ENCODE results near the gene SFXN5.

GRCh38 chr2:73095910-73096309 lies 24.4 kb upstream of the SFXN5 start:
- TF ChIP-seq, protein P1, sequence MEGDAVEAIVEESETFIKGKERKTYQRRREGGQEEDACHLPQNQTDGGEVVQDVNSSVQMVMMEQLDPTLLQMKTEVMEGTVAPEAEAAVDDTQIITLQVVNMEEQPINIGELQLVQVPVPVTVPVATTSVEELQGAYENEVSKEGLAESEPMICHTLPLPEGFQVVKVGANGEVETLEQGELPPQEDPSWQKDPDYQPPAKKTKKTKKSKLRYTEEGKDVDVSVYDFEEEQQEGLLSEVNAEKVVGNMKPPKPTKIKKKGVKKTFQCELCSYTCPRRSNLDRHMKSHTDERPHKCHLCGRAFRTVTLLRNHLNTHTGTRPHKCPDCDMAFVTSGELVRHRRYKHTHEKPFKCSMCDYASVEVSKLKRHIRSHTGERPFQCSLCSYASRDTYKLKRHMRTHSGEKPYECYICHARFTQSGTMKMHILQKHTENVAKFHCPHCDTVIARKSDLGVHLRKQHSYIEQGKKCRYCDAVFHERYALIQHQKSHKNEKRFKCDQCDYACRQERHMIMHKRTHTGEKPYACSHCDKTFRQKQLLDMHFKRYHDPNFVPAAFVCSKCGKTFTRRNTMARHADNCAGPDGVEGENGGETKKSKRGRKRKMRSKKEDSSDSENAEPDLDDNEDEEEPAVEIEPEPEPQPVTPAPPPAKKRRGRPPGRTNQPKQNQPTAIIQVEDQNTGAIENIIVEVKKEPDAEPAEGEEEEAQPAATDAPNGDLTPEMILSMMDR (conservative IDR thresholded peaks at IDR 0.05; ENCODE audit: low read depth, low read length), result no peak
- TF ChIP-seq EZH2 (IDR thresholded peaks at IDR 0.05; ENCODE audit: low read length, unreplicated experiment) (no peak), EZH2phosphoT487 (IDR thresholded peaks at IDR 0.05; ENCODE audit: borderline replicate concordance, low read length) (no peak)
